Left lung (tissue), 10 donors: Measurements from ENCODE around the gene ERBB4. TPM values are rescaled to one million over a fixed set of nuclear protein-coding genes. Genes with fewer than 3 reads are reported as not detected.

Experiments
- ATAC-seq: fragments of 200-7000 bp; cut with Tn5 transposase; one replicate; pipeline ENCODE4 v1.9.1; 2020; ENCODE audit warnings: moderate library complexity
- DNase-seq, 4 donors: peaks; one replicate each; pipeline ENCODE4 v3.0.0-alpha.2; 2013 to 2020
- H3K27ac ChIP-seq, 2 donors: fragments of 200-600 bp; sonication (generic) in 1 of 2; one replicate each; pipeline versions ENCODE4 v1.5.0 to v1.8.0; 2020 to 2021
- H3K27me3 ChIP-seq, 2 donors: fragments of 200-600 bp; sonication (generic) in 1 of 2; one replicate each; pipeline versions ENCODE4 v1.5.0 to v1.8.0; 2020 to 2021
- H3K36me3 ChIP-seq, 2 donors: fragments of 200-600 bp; sonication (generic) in 1 of 2; one replicate each; pipeline versions ENCODE4 v1.5.0 to v1.8.0; 2020 to 2021
- H3K4me1 ChIP-seq, 2 donors: fragments of 200-600 bp; one replicate each; pipeline ENCODE4 v1.8.0; 2021
- H3K4me3 ChIP-seq, 2 donors: fragments of 200-600 bp; sonication (generic) in 1 of 2; one replicate each; pipeline versions ENCODE4 v1.5.0 to v1.8.0; 2020 to 2021; ENCODE audit warnings: mild to moderate bottlenecking in 1 of 2
- H3K9me3 ChIP-seq, 2 donors: fragments of 200-600 bp; sonication (generic) in 1 of 2; one replicate each; pipeline versions ENCODE4 v1.5.0 to v1.8.0; 2020 to 2021
- CTCF ChIP-seq, 2 donors: fragments of 200-600 bp; sonication (generic) in 1 of 2; IDR thresholded peaks; one replicate each; pipeline versions ENCODE4 v1.5.0 to v1.8.0; 2021; ENCODE audit warnings: antibody characterized with exemption in 2 of 2
- intact Hi-C, 2 donors: fragments of 100-400 bp; cut with DNase I; formaldehyde crosslinking; loops; one replicate each; pipeline versions ENCODE4 v1.11.2 to v1.14.2; 2022
- polyA plus RNA-seq, 6 donors: library from polyadenylated mRNA; unstranded; fragments of 120-200 nt; gene quantifications; one replicate each; pipeline ENCODE4 v1.2.1, GENCODE V29; 2013; ENCODE audit not compliant: insufficient read length in 6 of 6
- total RNA-seq, 2 donors: library from RNA; stranded (reverse); fragmentation: NEBNext Ultra II Directional; extraction: Animal tissue kit (Norgen Biotek cat#: 25700); gene quantifications; one replicate each; pipeline ENCODE4 v1.2.1, GENCODE V29; 2021
- donor health status: DM: no; HTN: yes; CAD: no.
- donor health status: DM: no; HTN: no; CAD: no.

The ERBB4 gene
- total and polyA plus RNA-seq, 8 donors: 0.89 to 16.0 (median 1.4) TPM

GRCh38 chr2:211930331-211930730, 608.3 kb downstream of the ERBB4 start:
- no peaks in the 10 kb centered on the region for H3K27me3 ChIP-seq
- H3K27ac ChIP-seq: no peak overlapping the region
- ATAC-seq (no peak), DNase-seq (no peak)
- no peaks in the 10 kb centered on the region for H3K36me3 ChIP-seq
- H3K4me1 ChIP-seq: no peaks in the 10 kb centered on the region
- intact Hi-C loops: no loop called here
- no peak for TF ChIP-seq CTCF (IDR thresholded peaks at IDR 0.05)
- no peak overlapping the region for H3K4me3 ChIP-seq
- no peaks in the 10 kb centered on the region for H3K9me3 ChIP-seq

DNA sequence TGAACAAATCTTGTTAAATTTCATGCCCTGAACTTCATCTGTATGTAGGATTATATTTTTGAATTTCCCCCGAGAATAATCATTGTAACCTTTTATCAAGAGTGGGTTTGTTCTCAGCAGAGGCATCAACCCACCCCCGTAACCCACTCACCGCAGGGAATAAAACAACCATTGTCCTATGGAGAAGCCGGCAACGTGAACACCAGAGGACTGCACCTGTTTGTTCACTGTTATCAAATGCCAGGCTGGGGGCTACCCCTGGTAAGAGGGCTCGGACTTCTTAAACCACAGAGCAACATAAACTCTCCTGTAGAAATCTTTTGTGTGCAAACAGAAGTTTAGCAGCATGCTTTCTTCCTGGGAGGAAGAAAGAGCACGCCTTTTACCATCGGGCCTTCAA, 610.4 kb downstream of the ERBB4 start:
- Histone ChIP-seq H3K27ac (no peak overlapping the region), H3K27me3 (no peaks in the 10 kb centered on the region), H3K4me3 (no peak overlapping the region), H3K4me1 (no peaks in the 10 kb centered on the region), H3K36me3 (no peaks in the 10 kb centered on the region), H3K9me3 (no peaks in the 10 kb centered on the region)
- intact Hi-C loops: no loop called here
- no peak for TF ChIP-seq CTCF (IDR thresholded peaks at IDR 0.05)
- DNase-seq (no peak), ATAC-seq (no peak)

GRCh38 chr2:211923019-211923418, 615.6 kb downstream of the ERBB4 start:
- TF ChIP-seq CTCF (IDR thresholded peaks at IDR 0.05): no peak
- ATAC-seq (no peak), DNase-seq (no peak)
- no peaks in the 10 kb centered on the region for H3K36me3 ChIP-seq
- H3K4me3 ChIP-seq: no peak overlapping the region
- no peaks in the 10 kb centered on the region for H3K27me3 ChIP-seq
- intact Hi-C loops: no loop called here
- H3K27ac ChIP-seq: no peak overlapping the region
- H3K9me3 ChIP-seq: no peaks in the 10 kb centered on the region
- no peaks in the 10 kb centered on the region for H3K4me1 ChIP-seq

- no peaks in the 10 kb centered on the region for H3K27me3 ChIP-seq
- intact Hi-C loops: no loop called here
- no peaks in the 10 kb centered on the region for H3K4me1 ChIP-seq
- H3K4me3 ChIP-seq: no peak overlapping the region
- H3K27ac ChIP-seq: no peak overlapping the region
- H3K9me3 ChIP-seq: no peaks in the 10 kb centered on the region
- DNase-seq (no peak), ATAC-seq (no peak)
- TF ChIP-seq CTCF (IDR thresholded peaks at IDR 0.05): no peak
- H3K36me3 ChIP-seq: no peaks in the 10 kb centered on the region
Observed at GRCh38 chr2:211903961-211904360, 634.6 kb downstream of the ERBB4 start.

DNA sequence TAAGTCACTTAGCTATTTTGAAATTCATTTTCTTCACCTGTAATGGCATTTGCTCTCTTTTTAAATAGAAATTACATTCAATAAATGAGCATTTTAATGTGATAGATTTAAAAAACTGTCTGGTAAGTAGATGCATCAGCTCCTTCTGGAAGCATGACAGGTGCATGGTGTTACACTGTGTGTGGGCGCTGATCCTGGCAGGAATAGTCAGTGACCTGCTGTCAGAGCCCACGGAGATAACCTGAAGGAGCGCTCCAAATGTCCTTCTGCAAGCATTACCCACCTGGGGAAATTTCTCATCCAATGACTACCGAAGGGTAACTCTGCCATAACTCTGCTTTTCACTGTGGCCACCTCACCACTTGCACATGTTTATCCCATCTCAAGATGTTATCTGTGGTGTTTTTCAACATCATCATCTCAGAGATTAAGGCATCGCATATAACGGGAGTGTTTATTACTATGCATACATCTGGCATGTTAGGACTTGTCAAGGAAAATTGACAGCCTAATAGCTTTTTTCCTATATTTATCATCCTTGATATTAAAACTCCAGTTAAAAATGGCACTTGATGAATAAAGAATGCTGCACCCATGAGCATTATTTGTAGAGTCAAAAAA, 637.3 kb downstream of the ERBB4 start:
- intact Hi-C loops: no loop called here
- DNase-seq (no peak), ATAC-seq (no peak)
- no peaks in the 10 kb centered on the region for H3K4me1 ChIP-seq
- H3K4me3 ChIP-seq: no peak overlapping the region
- H3K27ac ChIP-seq: no peak overlapping the region
- no peaks in the 10 kb centered on the region for H3K27me3 ChIP-seq
- H3K36me3 ChIP-seq: no peaks in the 10 kb centered on the region
- H3K9me3 ChIP-seq: no peaks in the 10 kb centered on the region
- TF ChIP-seq CTCF (IDR thresholded peaks at IDR 0.05): no peak
